IMR-90 (cell line): ENCODE measurements around the gene IQCE.

Experiments
- CEBPB ChIP-seq: IDR thresholded peaks from 2 replicates; pipeline ENCODE4 v1.6.1; 2012; ENCODE audit warnings: low read depth, low read length, improper control_type of control experiment
- CHD1 ChIP-seq: IDR thresholded peaks from 2 replicates; pipeline ENCODE4 v1.6.1; 2012; ENCODE audit warnings: low read depth, low read length, improper control_type of control experiment
- MAFK ChIP-seq: IDR thresholded peaks from 2 replicates; pipeline ENCODE4 v1.6.1; 2012; ENCODE audit warnings: low read depth, low read length, improper control_type of control experiment
- POLR2A ChIP-seq: IDR thresholded peaks from 2 replicates; pipeline ENCODE4 v1.6.1; 2012; ENCODE audit warnings: mild to moderate bottlenecking, low read depth, low read length
- RFX5 ChIP-seq: IDR thresholded peaks from 2 replicates; pipeline ENCODE4 v1.8.0; 2012; ENCODE audit warnings: low read depth, mild to moderate bottlenecking, low read length, moderate library complexity
- TF ChIP-seq, protein P1 (sequence below): conservative IDR thresholded peaks from 2 replicates; pipeline ENCODE4 v1.5.1; 2012; ENCODE audit warnings: mild to moderate bottlenecking, low read depth, low read length, improper control_type of control experiment

DNA sequence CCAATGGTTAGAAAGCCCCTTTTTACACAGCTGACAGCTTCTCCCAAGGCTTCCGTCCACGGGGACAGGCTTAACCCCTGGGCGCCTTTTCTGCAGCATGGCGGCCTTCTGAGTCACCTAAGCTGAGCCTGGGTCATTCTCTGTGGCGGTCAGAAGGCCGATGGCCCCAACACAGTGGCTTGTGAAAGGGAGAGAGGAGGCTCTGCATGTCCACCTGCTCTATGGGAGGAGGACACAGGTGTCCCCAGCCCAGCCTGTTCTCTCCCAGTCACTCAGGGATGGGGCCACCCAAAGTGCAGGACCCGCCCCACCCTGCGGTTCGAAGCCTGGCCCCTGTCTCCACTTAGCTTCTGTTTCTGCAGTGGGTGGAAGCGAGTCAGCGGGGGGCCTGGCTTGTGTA lies 52.6 kb downstream of the IQCE start:
- TF ChIP-seq, protein P1, sequence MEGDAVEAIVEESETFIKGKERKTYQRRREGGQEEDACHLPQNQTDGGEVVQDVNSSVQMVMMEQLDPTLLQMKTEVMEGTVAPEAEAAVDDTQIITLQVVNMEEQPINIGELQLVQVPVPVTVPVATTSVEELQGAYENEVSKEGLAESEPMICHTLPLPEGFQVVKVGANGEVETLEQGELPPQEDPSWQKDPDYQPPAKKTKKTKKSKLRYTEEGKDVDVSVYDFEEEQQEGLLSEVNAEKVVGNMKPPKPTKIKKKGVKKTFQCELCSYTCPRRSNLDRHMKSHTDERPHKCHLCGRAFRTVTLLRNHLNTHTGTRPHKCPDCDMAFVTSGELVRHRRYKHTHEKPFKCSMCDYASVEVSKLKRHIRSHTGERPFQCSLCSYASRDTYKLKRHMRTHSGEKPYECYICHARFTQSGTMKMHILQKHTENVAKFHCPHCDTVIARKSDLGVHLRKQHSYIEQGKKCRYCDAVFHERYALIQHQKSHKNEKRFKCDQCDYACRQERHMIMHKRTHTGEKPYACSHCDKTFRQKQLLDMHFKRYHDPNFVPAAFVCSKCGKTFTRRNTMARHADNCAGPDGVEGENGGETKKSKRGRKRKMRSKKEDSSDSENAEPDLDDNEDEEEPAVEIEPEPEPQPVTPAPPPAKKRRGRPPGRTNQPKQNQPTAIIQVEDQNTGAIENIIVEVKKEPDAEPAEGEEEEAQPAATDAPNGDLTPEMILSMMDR = no peak
- TF ChIP-seq MAFK (no peak), CEBPB (no peak), RFX5 (no peak), CHD1 (no peak), POLR2A (no peak)
